GM21423 (cell line): ENCODE data around the gene SND1.
A peak's percentile ranks its signal among the peaks of the same experiment; 100 is the strongest.

Source experiments
- ATAC-seq: cut with Tn5 transposase; IDR thresholded peaks from one replicate; pipeline ENCODE4 v1.9.1; 2021; ENCODE audit warnings: mild to moderate bottlenecking, moderate library complexity; ENCODE audit not compliant: unreplicated experiment

SND1 gene

DNA sequence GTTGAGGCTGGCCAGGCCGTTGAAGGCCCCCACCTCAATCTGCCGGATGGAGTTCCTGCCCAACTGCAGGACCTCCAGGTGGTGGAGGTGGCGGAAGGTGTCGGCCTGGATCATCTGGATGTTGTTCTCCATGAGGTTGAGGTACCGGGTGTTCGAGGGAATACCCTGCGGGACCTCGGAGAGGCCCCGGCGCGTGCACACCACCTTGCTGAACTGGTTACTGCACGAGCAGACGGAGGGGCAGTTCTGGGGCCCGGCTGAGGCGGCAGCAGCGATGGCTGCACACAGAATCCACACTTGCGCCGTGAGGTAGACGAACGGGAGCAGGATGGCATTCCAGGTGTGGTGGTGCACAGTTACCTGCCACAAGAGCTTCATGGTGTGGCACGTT, 378.3 kb downstream of the SND1 start:
- ATAC-seq, result no peak

DNA sequence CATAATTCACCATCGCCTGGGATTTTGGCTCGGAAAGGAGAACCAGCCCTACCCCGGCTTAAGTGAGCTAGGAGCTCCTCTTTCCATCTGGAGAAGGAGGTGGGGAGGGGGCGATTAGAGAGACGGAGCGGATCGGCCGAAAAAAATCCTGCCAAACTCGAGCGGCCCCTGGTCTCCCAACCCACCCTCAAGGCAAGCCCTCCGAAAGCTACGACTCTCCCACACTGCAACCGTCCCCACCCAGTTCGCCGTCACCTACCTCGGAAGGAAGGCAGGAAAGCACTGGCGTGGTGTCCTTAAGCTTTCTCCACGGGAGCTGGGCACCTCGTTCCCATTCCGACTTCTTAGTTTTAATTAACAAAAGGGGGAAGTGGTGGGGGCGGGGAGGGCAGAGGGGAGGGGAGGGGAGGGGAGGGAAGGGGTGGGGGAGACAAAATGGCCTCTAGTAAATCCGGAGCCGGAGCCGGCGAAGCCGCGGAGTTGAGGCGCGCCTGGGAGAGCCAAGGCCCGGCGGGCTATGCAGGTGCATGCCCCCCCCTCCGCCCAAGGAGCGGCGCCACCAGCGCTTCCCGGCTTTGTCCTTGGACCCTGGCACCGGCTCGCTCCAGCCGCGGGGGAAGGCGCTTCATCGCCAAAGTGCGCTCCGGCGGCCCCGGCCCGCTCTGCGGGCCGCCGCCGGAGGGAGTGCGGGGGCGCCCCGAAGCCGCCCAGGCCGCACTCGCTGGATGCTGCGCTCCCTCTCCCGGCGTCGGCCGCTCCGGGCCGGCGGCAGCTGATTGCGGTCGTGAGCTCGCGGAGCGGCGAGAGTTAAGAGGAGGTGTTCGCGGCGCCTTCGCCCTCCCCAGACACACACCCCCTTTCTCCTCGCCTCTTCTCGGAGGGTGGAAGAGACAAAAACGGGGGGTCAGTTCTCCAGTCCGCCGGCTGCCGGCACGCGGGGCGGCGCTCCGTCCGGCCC, 378.9 kb downstream of the SND1 start, which contains the start of gene LRRC4:
TSS of gene LRRC4 (minus strand) at position 784 of the 958 bp plus-strand sequence. CDS start 797 bp downstream, outside the sequence.
- ATAC-seq, result peak; percentile 27

DNA sequence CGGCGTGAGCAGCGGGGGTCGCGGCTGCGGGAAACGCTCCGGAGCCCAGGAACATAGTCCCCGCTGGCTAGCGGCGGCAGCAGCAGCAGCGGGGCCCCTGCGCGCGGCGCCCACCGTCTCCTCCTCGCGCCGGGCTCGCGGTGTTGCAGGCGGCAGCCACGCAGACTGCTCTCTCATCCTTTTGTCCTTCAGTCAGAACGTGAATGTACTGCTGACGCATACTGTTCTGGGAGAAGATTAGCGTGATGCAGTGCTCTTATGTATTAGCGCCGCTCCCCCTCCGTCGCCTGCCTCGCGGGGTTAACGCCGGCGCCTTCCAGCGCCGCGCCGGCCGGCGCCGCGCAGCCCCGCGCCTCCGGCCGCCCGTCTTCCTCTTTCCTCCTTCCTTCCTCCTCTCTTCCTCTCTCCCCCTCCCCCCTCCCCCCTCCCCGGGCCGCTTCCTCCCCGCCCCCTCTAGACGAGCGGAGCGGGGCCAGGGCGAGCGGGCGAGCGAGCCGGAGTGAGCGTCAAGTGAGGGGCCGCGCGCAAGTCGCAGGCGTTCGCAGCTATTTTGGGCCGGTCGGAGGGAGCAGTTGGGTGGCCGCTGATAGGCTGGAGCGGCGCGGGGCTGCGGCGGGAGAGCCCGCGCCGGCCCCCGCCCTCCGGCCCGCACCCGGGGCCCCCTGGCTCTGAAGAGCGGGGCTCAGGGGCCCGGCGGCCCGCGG, 380.1 kb downstream of the SND1 start:
- peak; percentile 58 for ATAC-seq

DNA sequence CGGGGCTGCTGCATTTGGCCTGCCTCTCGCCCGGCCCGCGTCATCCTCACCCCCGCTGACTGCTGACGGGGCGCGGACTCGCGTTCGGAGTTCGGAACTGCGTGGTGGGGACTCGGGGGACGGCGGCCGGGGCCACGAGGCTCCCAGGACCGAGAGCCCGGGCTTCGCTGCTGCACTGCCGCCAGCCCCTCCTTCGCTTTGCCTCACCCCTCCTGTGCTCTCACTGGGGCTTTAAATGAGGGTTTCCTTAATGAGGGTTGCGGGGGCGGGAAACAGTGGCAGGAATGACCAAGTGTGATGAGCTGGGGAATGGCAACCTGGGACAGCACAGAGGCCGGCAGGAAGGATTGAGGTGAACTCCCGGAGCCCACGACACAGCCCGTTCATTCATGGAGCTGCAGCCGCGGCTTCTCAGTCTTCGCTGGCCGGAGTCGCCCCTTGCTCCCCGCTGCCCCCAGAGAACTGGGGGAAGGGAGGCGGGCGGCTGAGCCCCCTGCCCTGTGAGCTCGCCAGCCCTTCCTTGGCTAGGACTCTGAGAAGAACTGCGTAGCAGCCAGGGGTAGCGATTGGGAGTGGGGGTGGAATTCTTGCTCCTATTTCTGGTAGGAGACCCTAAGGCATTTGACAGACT, 380.7 kb downstream of the SND1 start:
- ATAC-seq, result peak; percentile 4

DNA sequence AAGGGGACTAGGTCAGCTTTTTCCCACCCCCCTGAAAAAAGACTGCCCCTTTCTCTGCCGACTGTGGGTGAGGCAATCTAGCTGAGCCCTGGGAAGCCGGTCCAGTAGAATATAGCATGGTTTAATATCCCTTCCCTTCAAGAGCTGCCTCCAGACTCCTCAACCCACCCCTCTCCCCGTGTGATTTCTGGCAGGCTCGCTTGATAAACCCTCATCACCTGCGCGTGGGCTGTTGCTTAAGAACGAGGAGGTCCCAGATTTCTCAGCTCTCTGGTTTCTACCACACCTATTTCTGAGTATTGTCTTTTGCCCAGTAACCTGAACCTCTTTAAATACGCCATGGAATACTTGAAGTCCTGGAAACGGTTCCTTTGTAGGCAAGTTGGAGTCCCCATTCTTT, 381.3 kb downstream of the SND1 start:
- no peak for ATAC-seq

DNA sequence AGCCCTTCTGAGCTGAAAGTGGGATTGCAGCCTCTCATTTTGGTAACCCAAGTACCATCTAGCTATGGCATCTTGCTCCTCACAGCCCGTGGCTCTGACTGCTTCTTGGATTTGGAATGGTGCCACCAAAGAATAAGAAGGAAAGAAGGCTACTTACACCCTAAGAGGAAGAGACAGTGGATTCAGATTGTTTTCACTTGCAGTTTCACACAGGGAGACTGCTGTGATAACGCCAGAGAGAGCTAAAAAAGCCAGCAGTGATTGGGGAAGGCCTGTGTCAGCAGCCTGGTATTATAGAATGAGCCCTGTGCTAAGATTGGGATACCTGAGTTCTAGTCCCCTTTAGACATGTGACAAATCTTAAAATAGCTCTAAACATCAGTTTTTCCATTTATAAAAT, 382.8 kb downstream of the SND1 start:
- no peak for ATAC-seq

DNA sequence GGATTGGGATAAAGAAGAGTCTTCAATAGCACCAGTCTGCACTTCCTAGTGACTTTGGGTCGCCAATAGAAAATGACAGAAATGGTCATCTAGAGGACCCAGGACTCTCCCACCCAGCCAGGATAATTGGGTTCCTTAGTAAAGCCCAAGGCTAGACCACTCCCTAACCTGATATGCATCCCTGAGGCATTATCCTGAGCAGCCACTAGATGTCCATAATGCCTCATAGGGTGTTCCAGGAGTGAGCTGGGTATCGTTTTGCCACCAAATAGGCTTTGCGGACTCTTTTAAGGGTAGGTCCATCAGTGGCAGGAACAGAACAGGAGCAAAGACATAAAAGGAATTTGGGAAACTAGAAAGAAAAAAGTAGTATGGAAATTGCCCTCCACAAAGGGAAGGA, 383.7 kb downstream of the SND1 start:
- ATAC-seq, result no peak

DNA sequence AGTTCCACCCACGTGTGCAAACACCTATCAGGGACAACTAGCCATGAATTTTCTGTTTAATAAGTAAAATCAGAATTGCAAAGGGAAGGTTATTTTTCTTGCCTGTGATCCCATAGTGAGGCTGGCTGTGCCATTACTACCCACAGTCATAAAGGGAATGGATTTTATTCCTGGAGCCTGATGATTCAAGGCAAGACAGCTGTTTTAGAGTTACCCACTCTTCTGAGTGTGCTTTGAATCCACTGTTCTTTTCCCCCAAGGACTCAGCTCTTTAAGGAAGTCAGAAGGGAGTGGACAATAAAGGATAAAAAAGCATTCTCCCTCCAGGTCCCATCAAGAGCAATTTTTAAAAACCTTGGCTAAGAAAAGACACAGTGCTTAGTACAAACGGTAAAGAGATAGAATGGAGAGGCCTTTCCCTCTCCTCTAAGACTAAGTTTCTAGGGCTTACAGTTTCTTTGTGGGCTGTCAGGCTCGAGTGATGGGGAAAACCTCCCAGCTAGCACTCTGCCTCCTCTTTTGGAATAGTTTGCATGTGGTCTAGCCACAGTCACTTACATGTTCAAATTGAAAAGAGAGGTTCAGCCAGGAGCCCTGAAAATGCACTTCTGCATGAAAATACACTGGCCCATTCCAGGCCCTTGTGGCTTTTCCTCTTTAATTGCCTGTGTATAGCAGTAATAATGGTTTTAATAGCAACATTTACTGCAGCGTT, 384.4 kb downstream of the SND1 start:
- ATAC-seq, result peak; percentile 32

DNA sequence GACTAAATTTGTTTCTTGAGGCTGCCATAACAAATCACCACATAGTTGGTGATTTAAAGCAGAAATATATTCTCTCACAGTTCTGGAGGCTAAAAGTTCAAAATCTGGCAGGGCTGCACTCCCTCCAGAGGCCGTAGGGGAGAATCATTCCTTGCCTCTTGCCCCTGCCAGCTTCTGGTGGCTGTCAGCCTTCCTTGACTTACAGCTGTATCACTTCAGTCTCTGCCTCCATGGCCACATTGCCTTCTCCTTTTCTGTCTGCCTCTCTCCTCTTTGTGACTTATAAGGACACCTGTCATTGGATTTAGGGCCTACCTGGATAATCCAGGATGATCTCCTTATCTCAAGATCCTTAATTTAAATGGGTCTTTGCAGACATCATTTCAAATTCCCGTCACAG, 385.1 kb downstream of the SND1 start:
- no peak for ATAC-seq

DNA sequence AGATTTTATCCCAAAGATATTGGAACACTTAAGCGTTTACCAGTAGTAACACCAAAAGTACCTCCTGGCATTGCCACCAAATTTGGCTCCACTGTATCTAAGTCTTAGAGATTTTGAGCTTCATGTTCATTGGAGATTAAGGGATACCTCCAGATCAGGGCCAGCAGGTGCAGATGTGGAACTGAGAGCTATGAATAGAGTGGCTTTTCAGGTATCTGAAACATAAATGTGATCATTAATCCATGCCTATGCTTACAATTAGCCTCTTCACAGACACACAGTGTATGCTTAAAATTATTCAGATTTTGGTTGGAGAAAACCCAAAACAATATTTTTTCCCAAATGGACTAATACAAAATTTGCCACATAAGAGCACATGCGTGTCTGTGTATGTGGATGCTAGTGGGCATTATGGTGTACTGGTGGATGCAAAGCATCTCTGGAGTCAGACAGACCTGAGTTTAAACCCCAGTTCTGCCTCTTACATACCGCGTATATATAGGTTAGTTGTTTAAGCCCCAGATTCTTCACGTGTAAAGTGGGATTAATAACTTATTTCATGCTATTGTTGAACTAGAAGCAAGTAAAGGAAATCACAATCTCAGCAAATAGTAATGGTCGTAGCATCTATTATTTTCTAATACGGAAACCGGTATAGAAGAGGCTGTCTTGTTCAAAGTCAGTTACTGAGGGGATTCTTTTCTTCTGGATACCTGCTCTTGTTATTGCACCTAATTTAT, 386.1 kb downstream of the SND1 start:
- ATAC-seq, result no peak

DNA sequence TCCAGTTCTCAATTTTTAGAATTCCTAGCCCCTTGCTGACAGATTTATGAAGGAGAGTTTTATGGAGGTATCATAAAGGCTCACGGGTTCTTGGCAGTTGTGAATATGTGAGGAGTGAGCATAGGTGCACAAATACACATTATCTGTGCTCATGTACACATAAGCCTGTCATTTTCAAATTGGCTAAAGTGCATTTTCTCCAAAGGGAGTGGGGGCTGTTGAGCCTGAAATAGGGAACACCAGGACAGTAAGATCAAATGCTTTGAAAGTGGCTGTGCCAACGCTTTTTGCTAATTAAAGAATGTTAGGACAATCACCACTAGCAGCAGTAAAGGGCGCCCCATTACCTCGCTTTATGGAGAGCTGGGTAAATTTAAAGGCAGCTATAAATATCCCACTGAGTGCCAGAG, 387.6 kb downstream of the SND1 start:
- ATAC-seq, result no peak

DNA sequence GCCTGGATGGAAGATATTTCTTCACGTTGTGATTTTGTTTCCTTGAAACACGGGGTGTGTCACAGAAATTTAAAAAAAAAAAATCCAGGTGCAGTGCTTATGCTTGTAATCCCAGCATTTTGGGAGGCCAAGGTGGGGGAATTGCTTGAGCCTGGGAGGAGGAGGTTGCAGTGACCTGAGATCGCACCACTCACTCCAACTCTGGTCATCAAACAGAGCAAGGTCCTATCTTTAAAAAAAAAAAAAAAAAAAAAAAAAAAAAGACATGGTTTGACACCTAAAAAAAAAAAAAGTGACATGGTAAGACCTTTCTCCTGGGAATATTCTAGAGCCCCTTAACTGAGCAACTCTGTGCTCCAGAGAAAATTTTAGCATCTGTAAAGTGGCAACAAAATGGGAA, 388.2 kb downstream of the SND1 start:
- no peak for ATAC-seq

DNA sequence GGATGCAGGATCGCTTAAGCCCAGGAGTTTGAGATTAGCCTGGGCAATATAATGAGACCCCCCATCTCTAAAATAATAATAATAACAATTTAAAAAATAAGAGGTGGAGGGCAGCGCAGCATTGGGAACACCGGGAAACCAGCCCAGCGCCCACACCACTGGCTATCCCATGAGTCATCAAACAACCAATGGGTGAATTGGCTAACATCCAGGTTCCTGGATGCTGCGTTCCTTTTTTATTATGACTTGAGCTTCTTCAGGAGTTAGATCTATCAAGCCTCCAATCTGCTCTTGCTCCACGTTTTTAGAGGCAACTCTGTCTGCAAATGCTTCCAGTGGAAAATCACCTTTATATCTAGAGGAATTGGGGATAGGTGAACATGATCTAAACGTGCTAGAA, 389.2 kb downstream of the SND1 start:
- no peak for ATAC-seq

DNA sequence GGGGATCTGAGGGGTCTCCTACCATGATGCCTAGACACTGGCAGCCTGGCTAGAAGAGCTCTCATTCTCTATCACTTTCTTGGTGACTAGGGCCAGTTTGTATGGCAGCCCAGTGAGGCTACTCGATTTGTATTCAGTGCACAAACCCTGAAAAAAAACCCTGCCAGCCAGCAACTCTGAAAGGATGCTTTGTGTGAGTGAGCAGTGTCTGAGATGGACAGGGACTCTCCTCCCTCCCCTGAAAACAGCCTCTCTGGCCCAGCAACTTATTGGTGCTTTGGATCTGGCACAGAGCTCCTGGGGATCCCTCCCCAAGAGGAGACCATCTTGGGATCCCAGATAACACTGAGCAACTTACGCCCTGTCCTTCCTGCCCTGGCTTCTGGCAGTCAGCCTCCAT, 390.0 kb downstream of the SND1 start:
- ATAC-seq, result no peak

DNA sequence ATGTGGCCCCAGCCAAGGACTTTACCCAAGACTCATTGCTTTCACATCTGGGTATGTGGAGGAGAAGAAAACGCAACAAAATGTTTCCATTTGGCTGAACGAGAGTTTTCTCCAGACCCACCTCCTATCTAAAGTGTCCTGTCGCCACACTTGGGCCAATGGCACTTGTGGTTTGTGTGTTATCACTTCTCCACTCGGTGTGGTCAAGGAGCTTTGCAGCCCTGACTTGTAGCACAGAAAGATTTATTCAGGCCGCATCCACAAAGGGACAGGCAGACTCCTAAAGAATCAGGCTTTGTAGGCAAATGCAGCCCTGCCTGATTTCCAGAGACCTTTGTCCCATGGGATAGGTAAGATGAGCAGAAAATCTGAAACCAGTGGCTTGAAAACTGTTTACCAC, 392.1 kb downstream of the SND1 start:
- ATAC-seq, result no peak

DNA sequence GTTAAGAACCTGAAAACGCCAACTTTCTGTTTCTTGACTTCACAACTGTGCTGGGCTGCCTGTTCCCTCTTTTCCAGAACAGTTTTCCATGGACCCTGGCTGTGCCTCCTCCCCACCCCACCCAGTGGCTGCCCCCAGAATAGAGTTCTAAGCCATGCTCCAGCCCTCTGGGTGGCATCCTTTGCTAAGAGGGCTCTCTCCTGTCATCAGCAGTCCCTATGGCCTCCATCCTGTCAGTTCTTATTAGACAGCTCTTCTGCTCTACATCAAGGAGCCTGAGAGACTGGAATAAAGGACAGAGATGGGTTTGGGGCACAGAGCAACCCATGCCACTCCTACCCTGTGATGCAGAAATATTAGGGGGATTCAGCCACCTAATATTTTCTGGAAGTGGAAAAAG, 393.2 kb downstream of the SND1 start:
- ATAC-seq, result no peak

DNA sequence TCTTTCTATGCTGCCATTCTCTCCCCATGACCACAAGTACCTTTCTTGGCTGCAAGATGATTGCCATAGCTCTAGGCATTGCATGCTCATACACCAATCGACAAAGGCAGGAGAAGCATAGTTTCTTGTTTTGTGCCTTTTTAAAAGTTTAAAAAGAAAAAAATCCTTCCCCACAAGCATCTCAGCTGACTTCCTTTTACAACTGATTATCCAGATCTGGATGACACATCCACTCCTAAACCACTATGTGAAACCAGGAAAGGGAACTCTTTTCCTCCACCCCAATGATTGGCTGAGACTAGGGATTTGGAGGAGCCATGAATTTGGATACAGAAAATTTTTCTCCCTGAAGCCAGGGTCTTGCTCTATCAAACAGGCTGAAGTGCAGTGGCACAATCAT, 393.8 kb downstream of the SND1 start:
- no peak for ATAC-seq

DNA sequence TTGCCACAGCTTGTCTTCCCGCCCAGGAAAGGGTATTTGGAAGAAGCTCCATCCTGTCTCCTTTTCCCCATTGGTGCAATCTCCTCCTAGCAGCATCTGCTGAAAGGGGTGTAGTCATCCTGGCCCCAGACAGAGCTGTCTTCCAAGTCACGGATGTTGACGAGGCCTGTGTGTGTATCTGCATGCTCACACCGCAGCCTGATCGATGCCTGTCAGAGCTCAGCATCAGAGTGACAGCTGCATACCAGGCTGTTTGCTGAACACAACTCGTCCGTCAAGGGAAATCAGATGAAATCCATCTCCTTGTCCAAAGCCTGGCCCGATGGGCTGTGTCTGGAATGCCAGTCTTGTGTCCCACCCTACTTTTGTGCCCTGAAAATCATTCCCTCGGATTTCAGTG, 400.4 kb downstream of the SND1 start:
- no peak for ATAC-seq

DNA sequence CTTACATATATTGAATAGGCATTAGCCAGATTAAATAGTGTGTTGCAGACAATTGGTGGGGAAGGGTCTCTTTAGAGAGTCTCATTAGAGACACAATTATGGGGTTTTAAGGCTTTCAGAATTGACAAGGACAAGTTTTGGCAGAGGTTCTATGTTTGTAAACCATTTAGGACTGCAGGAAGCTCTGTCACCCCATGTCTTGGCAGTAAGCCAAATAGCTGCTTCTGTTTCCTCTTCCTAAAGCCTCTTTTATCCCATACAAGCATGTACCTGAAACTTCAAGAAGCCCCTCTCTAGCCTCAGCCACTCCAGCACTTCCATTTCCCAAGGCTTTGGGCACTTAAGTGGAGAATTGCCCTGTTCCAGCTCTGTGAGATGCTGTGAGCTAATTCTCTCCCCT, 401.0 kb downstream of the SND1 start:
- ATAC-seq, result no peak

DNA sequence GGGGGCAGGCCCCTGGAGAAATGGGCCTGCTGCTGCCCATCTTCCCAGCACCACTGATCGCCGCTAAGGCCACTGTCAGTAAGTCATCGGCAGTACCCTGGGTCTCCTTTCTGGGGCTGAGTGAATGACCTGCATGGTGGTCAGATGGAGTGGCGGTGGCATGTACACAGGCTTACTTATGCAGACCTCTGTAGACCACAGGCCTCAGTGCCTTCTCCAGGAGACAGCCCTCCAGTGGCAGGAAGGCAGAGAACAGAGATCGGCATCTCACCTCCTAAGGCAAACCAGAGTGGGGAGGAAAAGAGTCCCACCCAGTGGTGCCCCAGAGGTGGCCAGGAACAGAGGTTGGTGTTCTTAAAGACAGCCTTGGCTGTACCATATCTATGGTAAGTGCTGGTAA, 402.0 kb downstream of the SND1 start:
- no peak for ATAC-seq
